Bronchial epithelial cell (primary cell): ENCODE data around the gene MDM1. TPM values are rescaled to one million over a fixed set of nuclear protein-coding genes. Genes with fewer than 3 reads are reported as not detected.

Experiments
- DNase-seq: peaks from one replicate; pipeline ENCODE4 v3.0.0-alpha.2; 2010; ENCODE audit warnings: low read depth
- FAIRE-seq: peaks from 2 replicates; lab custom pipeline; 2011; peaks lifted over from hg19 to GRCh38; lab: Jason Lieb, UNC
- H3K27me3 ChIP-seq: 2 replicates; pipeline ENCODE4 v1.5.1; 2011; ENCODE audit warnings: low read length; ENCODE audit not compliant: control insufficient read depth, insufficient read depth
- H3K36me3 ChIP-seq: 2 replicates; pipeline ENCODE4 v1.5.1; 2011; ENCODE audit warnings: low read length; ENCODE audit not compliant: control insufficient read depth, insufficient read depth
- H3K4me3 ChIP-seq: 2 replicates; pipeline ENCODE4 v1.5.1; 2011; ENCODE audit warnings: mild to moderate bottlenecking, low read depth, low read length, control low read depth
- CTCF ChIP-seq: IDR thresholded peaks from 2 replicates; pipeline ENCODE4 v1.5.1; 2011; ENCODE audit warnings: mild to moderate bottlenecking, moderate library complexity, low read length, control low read depth, inconsistent platforms; ENCODE audit not compliant: insufficient read depth, severe bottlenecking
- total RNA-seq: library from RNA; depleted of rRNA; stranded (reverse); fragments of >200 nt; gene quantifications from 2 replicates; pipeline ENCODE4 v1.2.1, GENCODE V29; 2014

MDM1 gene
- total RNA-seq, 1 donor from 2014 or later: 5.8 TPM

GRCh38 chr12:68286396-68286795 lies 45.8 kb downstream of the MDM1 start:
- H3K36me3 ChIP-seq: no peaks in the 10 kb centered on the region
- H3K4me3 ChIP-seq: no peak overlapping the region
- H3K27me3 ChIP-seq: no peaks in the 10 kb centered on the region
- FAIRE-seq (no peak), DNase-seq (no peak)
- no peak for TF ChIP-seq CTCF

- H3K4me3 ChIP-seq: no peak overlapping the region
- FAIRE-seq (no peak), DNase-seq (no peak)
- no peak for TF ChIP-seq CTCF
- H3K36me3 ChIP-seq: no peaks in the 10 kb centered on the region
- H3K27me3 ChIP-seq: no peaks in the 10 kb centered on the region
Observed at GRCh38 chr12:68285541-68285940, 46.6 kb downstream of the MDM1 start.

- TF ChIP-seq CTCF: no peak
- FAIRE-seq (no peak), DNase-seq (no peak)
- H3K36me3 ChIP-seq: no peaks in the 10 kb centered on the region
- H3K27me3 ChIP-seq: no peaks in the 10 kb centered on the region
- H3K4me3 ChIP-seq: no peak overlapping the region
Observed at GRCh38 chr12:68281322-68282077, 50.7 kb downstream of the MDM1 start.

GRCh38 chr12:68280240-68280639 lies 51.9 kb downstream of the MDM1 start:
- no peak for TF ChIP-seq CTCF

DNA sequence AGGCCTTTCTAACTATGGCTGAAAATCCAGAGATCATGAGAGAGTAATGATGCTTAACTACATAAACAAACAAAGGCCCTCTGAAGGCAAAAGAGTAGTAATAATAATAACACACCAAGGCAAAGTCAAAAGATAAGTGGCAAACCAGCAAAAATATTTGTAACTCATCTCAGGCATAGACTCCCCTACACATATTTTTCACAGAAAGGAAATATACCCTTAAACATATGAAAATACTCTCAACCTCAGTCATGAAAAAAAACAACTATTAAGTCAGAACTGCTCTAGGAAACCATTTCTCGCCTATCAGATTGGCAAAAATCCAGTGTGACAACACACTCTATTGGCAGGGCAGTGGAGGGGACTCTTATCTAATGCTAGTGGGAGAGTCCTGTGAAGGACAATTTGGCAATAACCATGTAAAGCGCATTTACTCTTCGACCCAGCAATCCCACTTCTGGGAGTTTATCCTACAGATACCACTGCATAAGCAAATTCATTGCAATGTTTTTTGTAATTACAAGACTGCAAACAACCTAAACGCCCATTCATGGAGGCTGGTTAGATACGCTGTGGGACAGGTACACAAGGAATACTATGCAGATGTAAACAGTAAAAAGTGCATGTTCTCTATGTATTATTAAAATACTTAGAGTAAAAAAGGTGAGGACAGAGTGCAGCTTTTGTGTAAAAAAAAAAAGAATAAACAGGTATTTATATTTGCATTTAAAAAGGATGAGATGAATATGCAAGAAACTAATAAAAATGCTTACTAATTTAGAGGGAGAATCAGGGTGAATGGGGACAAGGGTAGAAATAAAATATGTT lies 52.7 kb downstream of the MDM1 start:
- Histone ChIP-seq H3K27me3 (no peaks in the 10 kb centered on the region), H3K4me3 (no peak overlapping the region), H3K36me3 (no peaks in the 10 kb centered on the region)
- TF ChIP-seq CTCF: no peak
- no peak for FAIRE-seq
- no peak for DNase-seq

More at GRCh38 chr12:68280240-68280639, 51.9 kb downstream of the MDM1 start:
- no peaks in the 10 kb centered on the region for H3K36me3 ChIP-seq
- H3K4me3 ChIP-seq: no peak overlapping the region
- no peaks in the 10 kb centered on the region for H3K27me3 ChIP-seq
- no peak for FAIRE-seq
- no peak for DNase-seq
